Measurements from ENCODE around the gene RPEL1. TPM values are rescaled to one million over a fixed set of nuclear protein-coding genes. Genes with fewer than 3 reads are reported as not detected.

RPEL1 gene
- total RNA-seq, 1 experiment from 2014 or later: not detected

DNA sequence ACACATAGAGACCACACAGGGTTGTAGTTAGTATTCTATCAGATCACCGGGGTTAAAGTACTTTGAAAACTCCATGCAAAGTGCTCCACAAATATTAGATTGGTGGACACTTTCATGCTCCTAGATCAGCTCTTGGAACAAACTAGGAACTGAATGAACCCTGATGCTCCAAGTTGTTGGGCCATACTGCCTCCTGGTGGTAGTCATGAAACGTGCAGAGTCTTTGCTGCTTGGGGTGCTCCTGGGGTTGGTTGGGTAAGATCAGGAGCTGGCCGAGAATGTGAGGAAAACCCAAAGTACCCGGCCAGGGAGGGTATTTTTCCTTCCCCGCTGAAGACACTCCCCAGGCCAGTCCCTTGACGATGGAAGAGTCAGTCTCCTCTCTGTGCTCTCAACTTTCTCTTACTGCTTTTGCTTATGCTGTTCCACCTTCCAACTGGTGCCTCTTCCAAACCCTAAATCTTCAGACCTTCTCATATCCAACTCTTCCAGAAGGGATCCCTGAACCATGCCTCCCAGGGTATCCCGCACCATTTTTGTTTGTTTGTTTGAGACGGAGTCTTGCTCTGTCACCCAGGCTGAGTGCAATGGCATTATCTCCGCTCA lies 918 bp upstream of the RPEL1 start:
- CTCF ChIA-PET: interaction anchor here (0.5 to 1.1 kb wide), 12 partner anchors 10 to 507 kb away, joined by 3 to 22 read pairs (median 4); partner anchors contain the start of gene CNNM2
- peak; percentile 82 for DNase-seq (ENCODE audit: low spot score)
- TF ChIP-seq, protein P1, sequence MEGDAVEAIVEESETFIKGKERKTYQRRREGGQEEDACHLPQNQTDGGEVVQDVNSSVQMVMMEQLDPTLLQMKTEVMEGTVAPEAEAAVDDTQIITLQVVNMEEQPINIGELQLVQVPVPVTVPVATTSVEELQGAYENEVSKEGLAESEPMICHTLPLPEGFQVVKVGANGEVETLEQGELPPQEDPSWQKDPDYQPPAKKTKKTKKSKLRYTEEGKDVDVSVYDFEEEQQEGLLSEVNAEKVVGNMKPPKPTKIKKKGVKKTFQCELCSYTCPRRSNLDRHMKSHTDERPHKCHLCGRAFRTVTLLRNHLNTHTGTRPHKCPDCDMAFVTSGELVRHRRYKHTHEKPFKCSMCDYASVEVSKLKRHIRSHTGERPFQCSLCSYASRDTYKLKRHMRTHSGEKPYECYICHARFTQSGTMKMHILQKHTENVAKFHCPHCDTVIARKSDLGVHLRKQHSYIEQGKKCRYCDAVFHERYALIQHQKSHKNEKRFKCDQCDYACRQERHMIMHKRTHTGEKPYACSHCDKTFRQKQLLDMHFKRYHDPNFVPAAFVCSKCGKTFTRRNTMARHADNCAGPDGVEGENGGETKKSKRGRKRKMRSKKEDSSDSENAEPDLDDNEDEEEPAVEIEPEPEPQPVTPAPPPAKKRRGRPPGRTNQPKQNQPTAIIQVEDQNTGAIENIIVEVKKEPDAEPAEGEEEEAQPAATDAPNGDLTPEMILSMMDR (conservative IDR thresholded peaks at IDR 0.05; ENCODE audit: low read depth, low read length): peak; percentile 86
- TF ChIP-seq EZH2 (IDR thresholded peaks at IDR 0.05; ENCODE audit: borderline replicate concordance, low read depth, low read length, poor library complexity, severe bottlenecking): no peak
- intact Hi-C loops (cut with micrococcal nuclease; ENCODE audit: unreplicated experiment): loop anchor here (1.0 to 5.0 kb wide), 4 partner anchors 157 to 407 kb away; partner anchors contain the start of genes CNNM2 and CYP17A1
- Histone ChIP-seq H3K4me1 (ENCODE audit: insufficient read depth, low read length, poor library complexity, severe bottlenecking) (no peaks in the 10 kb centered on the region), H3K4me3 (ENCODE audit: low read depth, low read length, poor library complexity, severe bottlenecking) (no peak overlapping the region), H3K9me3 (ENCODE audit: low read depth, low read length, poor library complexity, severe bottlenecking) (no peaks in the 10 kb centered on the region), H3K27me3 (replicated peaks; ENCODE audit: insufficient read depth, low read depth, low read length, poor library complexity) (no peaks in the 10 kb centered on the region), H3K27ac (ENCODE audit: low read depth, low read length, poor library complexity, severe bottlenecking) (no peak overlapping the region), H3K36me3 (ENCODE audit: insufficient read depth, low read length, poor library complexity, severe bottlenecking) (no peaks in the 10 kb centered on the region)
- no TSS peak for BruUV-seq (replicated peaks)
- POLR2A ChIA-PET (ENCODE audit: low non-redundant PET): no interaction called here

DNA sequence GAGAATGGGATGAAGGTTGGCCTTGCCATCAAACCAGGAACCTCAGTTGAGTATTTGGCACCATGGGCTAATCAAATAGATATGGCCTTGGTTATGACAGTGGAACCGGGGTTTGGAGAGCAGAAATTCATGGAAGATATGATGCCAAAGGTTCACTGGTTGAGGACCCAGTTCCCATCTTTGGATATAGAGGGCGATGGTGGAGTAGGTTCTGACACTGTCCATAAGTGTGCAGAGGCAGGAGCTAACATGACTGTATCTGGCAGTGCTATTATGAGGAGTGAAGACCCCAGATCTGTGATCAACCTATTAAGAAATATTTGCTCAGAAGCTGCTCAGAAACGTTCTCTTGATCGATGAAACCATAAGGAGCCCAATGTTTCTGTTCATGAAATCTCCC lies 637 bp downstream of the RPEL1 start:
- Histone ChIP-seq H3K27ac (ENCODE audit: low read depth, low read length, poor library complexity, severe bottlenecking) (no peak overlapping the region), H3K27me3 (replicated peaks; ENCODE audit: insufficient read depth, low read depth, low read length, poor library complexity) (no peaks in the 10 kb centered on the region), H3K4me3 (ENCODE audit: low read depth, low read length, poor library complexity, severe bottlenecking) (no peak overlapping the region), H3K36me3 (ENCODE audit: insufficient read depth, low read length, poor library complexity, severe bottlenecking) (no peaks in the 10 kb centered on the region), H3K4me1 (ENCODE audit: insufficient read depth, low read length, poor library complexity, severe bottlenecking) (no peaks in the 10 kb centered on the region), H3K9me3 (ENCODE audit: low read depth, low read length, poor library complexity, severe bottlenecking) (no peaks in the 10 kb centered on the region)
- ChIA-PET CTCF (no interaction called here), POLR2A (ENCODE audit: low non-redundant PET) (no interaction called here)
- intact Hi-C loops (cut with micrococcal nuclease; ENCODE audit: unreplicated experiment): no loop called here
- TF ChIP-seq, protein P1 (conservative IDR thresholded peaks at IDR 0.05; ENCODE audit: low read depth, low read length): peak; percentile 22
- TF ChIP-seq EZH2 (IDR thresholded peaks at IDR 0.05; ENCODE audit: borderline replicate concordance, low read depth, low read length, poor library complexity, severe bottlenecking): no peak
- no peak for DNase-seq (ENCODE audit: low spot score)
- no TSS peak for BruUV-seq (replicated peaks)

DNA sequence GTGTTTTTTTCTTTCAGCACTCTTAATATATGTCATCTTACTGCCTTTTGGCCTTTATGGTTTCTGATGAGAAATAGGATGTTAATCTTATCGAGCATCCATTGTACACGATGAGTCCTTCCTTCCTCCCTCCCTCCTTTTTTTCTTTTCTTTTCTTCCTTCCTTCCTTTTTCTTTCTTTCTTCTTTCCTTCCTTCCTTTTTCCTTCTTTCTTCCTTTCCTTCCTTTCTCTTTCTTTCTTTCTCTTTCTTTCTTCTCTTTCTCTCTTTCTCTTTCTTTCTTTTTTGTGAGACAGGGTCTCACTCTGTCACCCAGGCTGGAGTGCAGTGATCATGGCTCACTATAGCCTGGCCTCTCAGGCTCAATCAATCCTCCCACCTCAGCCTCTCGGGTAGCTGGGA lies 8.4 kb downstream of the RPEL1 start:
- Histone ChIP-seq H3K27ac (ENCODE audit: low read depth, low read length, poor library complexity, severe bottlenecking) (no peak overlapping the region), H3K36me3 (ENCODE audit: insufficient read depth, low read length, poor library complexity, severe bottlenecking) (no peaks in the 10 kb centered on the region), H3K4me1 (ENCODE audit: insufficient read depth, low read length, poor library complexity, severe bottlenecking) (no peaks in the 10 kb centered on the region), H3K27me3 (replicated peaks; ENCODE audit: insufficient read depth, low read depth, low read length, poor library complexity) (no peaks in the 10 kb centered on the region), H3K4me3 (ENCODE audit: low read depth, low read length, poor library complexity, severe bottlenecking) (no peak overlapping the region), H3K9me3 (ENCODE audit: low read depth, low read length, poor library complexity, severe bottlenecking) (no peaks in the 10 kb centered on the region)
- DNase-seq (ENCODE audit: low spot score): no peak
- TF ChIP-seq, protein P1 (conservative IDR thresholded peaks at IDR 0.05; ENCODE audit: low read depth, low read length): no peak
- TF ChIP-seq EZH2 (IDR thresholded peaks at IDR 0.05; ENCODE audit: borderline replicate concordance, low read depth, low read length, poor library complexity, severe bottlenecking): no peak
- ChIA-PET CTCF (no interaction called here), POLR2A (ENCODE audit: low non-redundant PET) (no interaction called here)
- BruUV-seq (replicated peaks): no TSS peak
- intact Hi-C loops (cut with micrococcal nuclease; ENCODE audit: unreplicated experiment): no loop called here
